Measurements from ENCODE around the gene MICAL2. TPM values are rescaled to one million over a fixed set of nuclear protein-coding genes. Genes with fewer than 3 reads are reported as not detected.

Gene MICAL2
- total RNA-seq, 6 experiments from 2014 or later = 17.0 to 50.7 (median 35.9) TPM

DNA sequence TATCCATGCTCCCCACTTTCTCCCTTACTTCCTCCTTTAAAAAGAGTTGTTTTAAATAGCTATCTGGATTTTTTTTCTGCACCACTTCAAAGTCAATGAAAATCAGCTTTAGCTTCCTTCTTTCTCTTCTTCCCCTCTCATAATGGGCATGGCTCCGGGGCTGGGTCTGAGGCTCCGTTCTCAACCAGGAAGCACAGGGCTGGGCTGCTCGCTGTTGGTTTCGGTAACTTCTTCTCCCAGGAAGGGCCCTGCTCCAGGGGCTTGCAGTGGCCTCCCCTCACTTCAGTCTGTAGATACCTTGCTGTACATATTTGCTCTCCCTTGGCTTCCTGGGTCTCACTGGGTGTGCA lies 23.8 kb downstream of the MICAL2 start:
- H3K27me3 ChIP-seq = no peaks in the 10 kb centered on the region
- DNase-seq (peak in 1 of 3 donors; percentile 41), ATAC-seq (peak in 3 of 4 donors; percentile 29 to 40 (median 31))
- TF ChIP-seq POLR2A (IDR thresholded peaks at IDR 0.05) = no peak
- TF ChIP-seq, protein P1, sequence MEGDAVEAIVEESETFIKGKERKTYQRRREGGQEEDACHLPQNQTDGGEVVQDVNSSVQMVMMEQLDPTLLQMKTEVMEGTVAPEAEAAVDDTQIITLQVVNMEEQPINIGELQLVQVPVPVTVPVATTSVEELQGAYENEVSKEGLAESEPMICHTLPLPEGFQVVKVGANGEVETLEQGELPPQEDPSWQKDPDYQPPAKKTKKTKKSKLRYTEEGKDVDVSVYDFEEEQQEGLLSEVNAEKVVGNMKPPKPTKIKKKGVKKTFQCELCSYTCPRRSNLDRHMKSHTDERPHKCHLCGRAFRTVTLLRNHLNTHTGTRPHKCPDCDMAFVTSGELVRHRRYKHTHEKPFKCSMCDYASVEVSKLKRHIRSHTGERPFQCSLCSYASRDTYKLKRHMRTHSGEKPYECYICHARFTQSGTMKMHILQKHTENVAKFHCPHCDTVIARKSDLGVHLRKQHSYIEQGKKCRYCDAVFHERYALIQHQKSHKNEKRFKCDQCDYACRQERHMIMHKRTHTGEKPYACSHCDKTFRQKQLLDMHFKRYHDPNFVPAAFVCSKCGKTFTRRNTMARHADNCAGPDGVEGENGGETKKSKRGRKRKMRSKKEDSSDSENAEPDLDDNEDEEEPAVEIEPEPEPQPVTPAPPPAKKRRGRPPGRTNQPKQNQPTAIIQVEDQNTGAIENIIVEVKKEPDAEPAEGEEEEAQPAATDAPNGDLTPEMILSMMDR (IDR thresholded peaks at IDR 0.05) = no peak
- no peaks in the 10 kb centered on the region for H3K4me1 ChIP-seq
- intact Hi-C loops (cut with DNase I) = no loop called here
- H3K36me3 ChIP-seq = no peaks in the 10 kb centered on the region
- H3K9me3 ChIP-seq = no peaks in the 10 kb centered on the region
- no CpG with 5 or more reads among the region's 4 CpGs for WGBS (ENCODE audit: insufficient coverage, low coverage, low lambda C conversion rate, missing lambda C conversion rate)
- H3K4me3 ChIP-seq = no peak overlapping the region
- no peak overlapping the region for H3K27ac ChIP-seq

DNA sequence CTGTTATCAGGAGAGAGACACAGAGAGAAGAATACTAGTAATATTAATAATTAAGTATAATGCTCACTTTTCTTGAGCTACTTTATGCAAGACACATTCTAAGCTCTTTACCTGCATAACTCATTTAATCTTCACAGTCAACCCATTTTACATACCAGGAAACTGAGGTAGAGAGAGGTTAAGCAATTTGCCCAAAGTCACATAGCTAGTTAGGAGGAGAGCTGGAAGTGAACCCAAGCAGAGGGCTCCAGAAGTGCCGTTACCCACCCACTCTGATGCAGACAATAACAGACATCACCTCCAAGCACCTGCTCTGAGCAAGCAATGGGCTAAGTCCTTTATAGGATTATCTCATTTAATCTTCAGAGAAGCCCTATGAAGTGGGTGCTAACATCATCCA lies 24.8 kb downstream of the MICAL2 start:
- no peak for ATAC-seq
- intact Hi-C loops (cut with DNase I) = no loop called here
- no peaks in the 10 kb centered on the region for H3K4me1 ChIP-seq
- H3K27me3 ChIP-seq = no peaks in the 10 kb centered on the region
- TF ChIP-seq POLR2A (IDR thresholded peaks at IDR 0.05) = no peak
- H3K4me3 ChIP-seq = no peak overlapping the region
- H3K9me3 ChIP-seq = no peaks in the 10 kb centered on the region
- DNase-seq = no peak
- H3K36me3 ChIP-seq = no peaks in the 10 kb centered on the region
- 100% methylated on average over 1 of the region's 1 CpG for WGBS (ENCODE audit: insufficient coverage, low coverage, low lambda C conversion rate, missing lambda C conversion rate)
- H3K27ac ChIP-seq = no peak overlapping the region

DNA sequence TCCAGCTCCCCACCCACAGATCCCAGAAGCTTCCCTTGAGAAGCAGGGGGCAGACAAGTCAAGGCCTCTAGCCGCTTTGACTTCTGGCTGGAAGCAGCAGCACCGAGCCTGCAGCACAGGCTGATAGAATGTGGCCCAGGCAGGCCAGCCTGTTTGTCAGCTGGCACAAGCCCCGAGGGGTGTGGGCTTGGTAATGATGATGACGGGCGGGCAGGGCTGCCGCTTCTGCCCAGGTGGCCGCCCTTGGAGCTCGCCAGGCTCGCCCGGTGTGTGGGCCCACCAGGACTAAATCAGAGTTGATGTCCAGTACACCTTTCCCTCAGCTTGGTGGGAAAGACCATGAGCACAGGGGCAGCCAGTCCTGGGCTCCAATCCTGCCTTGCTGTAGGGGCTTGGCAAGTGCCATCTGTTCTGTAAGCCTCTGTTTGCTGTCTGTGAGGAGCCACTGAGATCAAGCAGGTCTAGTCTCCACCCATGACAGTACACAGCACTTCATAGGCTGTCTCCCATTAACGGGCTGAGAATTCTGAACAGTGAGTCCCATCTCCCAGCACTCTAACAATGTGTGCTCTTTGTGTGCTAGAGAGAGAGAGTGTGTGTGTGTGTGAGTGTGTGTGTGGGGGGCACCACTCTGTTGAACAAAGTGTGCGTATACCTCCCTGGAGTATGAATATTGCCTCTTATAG lies 26.8 kb downstream of the MICAL2 start:
- Histone ChIP-seq H3K4me3 (no peak overlapping the region), H3K4me1 (no peaks in the 10 kb centered on the region), H3K27ac (no peak overlapping the region), H3K9me3 (no peaks in the 10 kb centered on the region), H3K27me3 (no peaks in the 10 kb centered on the region), H3K36me3 (no peaks in the 10 kb centered on the region)
- WGBS (ENCODE audit: insufficient coverage, low coverage, low lambda C conversion rate, missing lambda C conversion rate) = 62% methylated on average over 2 of the region's 12 CpGs
- ATAC-seq (peak in 1 of 4 donors; percentile 9), DNase-seq (no peak)
- TF ChIP-seq, protein P1 (IDR thresholded peaks at IDR 0.05) = no peak
- TF ChIP-seq POLR2A (IDR thresholded peaks at IDR 0.05) = no peak
- intact Hi-C loops (cut with DNase I) = no loop called here

DNA sequence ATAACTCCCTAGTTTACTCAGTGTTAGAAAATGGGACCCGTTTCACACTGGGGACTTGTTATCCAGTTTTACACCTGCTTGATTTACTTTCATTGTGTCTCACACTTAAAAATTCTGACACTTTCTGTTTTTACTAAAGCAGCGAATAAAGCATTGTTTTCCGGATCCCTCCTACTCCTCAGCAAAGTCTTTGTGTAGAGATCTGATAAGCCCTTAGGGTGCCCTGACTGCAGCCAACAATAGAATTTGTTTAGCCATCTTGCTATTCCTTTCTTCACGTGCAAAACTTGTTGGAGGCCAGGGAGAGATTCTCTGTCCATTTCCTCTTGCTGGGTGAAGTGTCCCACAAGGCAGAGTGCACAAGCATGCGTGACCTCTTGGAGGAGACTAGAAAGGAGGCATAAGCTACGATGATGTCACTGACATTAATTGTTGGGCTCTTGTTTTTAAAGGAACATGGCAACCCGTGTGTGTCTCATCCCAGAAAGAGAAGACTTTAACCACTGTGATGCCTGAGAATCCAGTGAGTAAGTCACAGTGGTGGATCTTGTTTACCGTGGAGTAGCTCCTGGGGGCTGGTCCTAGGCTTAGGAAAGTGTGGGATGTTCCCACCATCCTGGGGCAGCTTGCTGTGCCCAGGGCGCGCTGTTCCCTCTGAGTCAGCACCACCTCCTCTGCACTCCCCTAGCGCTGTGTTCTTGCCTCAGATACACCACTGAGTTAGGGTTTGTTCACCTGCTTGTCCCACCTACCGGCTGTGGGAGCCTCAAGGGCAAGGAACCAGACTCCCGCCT lies 27.7 kb downstream of the MICAL2 start:
- peaks cover 0 to 3% (median 0%) of the 10 kb centered on the region in 4 donors for H3K4me1 ChIP-seq
- DNase-seq = no peak
- H3K9me3 ChIP-seq = no peaks in the 10 kb centered on the region
- ATAC-seq = peak in 2 of 4 donors; percentile 19 to 27
- no peaks in the 10 kb centered on the region for H3K36me3 ChIP-seq
- WGBS (ENCODE audit: insufficient coverage, low coverage, low lambda C conversion rate, missing lambda C conversion rate) = 65% methylated on average over 8 of the region's 13 CpGs
- H3K27ac ChIP-seq = no peak overlapping the region
- no peak overlapping the region for H3K4me3 ChIP-seq
- intact Hi-C loops (cut with DNase I) = no loop called here
- no peaks in the 10 kb centered on the region for H3K27me3 ChIP-seq
- TF ChIP-seq POLR2A (IDR thresholded peaks at IDR 0.05) = no peak
- TF ChIP-seq, protein P1 (IDR thresholded peaks at IDR 0.05) = no peak
